Sigmoid colon (tissue), 4 donors: ENCODE data around the gene TRPV3.

Experiments used
- CTCF ChIP-seq, 4 experiments: fragments of 450-650 bp in 3 of 4; fragments of 200-600 bp in 1 of 4; IDR thresholded peaks; one replicate each; pipeline ENCODE4 v1.5.1; 2016 to 2019; ENCODE audit warnings: antibody characterized with exemption in 4 of 4, mild to moderate bottlenecking in 3 of 4, moderate library complexity in 2 of 4
- EP300 ChIP-seq, 4 donors: sonication (generic); formaldehyde crosslinking; IDR thresholded peaks; one replicate each; pipeline ENCODE4 v1.6.1; 2017; ENCODE audit warnings: antibody characterized with exemption in 4 of 4
- POLR2A ChIP-seq, 2 donors: fragments of 450-650 bp; IDR thresholded peaks; one replicate each; pipeline ENCODE4 v1.6.1; 2016; ENCODE audit warnings: antibody characterized with exemption in 2 of 2, mild to moderate bottlenecking in 2 of 2, moderate library complexity in 2 of 2
- POLR2AphosphoS5 ChIP-seq, 4 donors: sonication (generic); formaldehyde crosslinking; IDR thresholded peaks; one replicate each; pipeline ENCODE4 v1.6.1; 2017; ENCODE audit warnings: antibody characterized with exemption in 4 of 4

- TF ChIP-seq POLR2AphosphoS5 (IDR thresholded peaks at IDR 0.05) = no peak
- TF ChIP-seq POLR2A (IDR thresholded peaks at IDR 0.05) = no peak
- TF ChIP-seq CTCF (IDR thresholded peaks at IDR 0.05) = no peak
- TF ChIP-seq EP300 (IDR thresholded peaks at IDR 0.05) = no peak
Measured at GRCh38 chr17:3596804-3597464, 39.3 kb upstream of the TRPV3 start.
